Nephron progenitor cell (in vitro differentiated cells): ENCODE data around the gene TBC1D13.

Source experiments
- DNase-seq: peaks from one replicate; pipeline ENCODE4 v3.0.0; 2021
- H3K27ac Mint-ChIP-seq: 2 replicates; pipeline ENCODE4 v1.8.0; 2021; ENCODE audit warnings: mild to moderate bottlenecking, moderate library complexity, mixed read lengths
- H3K27me3 Mint-ChIP-seq: 2 replicates; pipeline ENCODE4 v1.8.0; 2021; ENCODE audit warnings: mild to moderate bottlenecking, low read depth, mixed read lengths; ENCODE audit not compliant: poor library complexity
- H3K36me3 Mint-ChIP-seq: 2 replicates; pipeline ENCODE4 v1.8.0; 2021; ENCODE audit warnings: low read depth, mixed read lengths
- H3K4me1 Mint-ChIP-seq: 2 replicates; pipeline ENCODE4 v1.8.0; 2021; ENCODE audit warnings: mixed read lengths
- H3K4me3 Mint-ChIP-seq: 2 replicates; pipeline ENCODE4 v1.8.0; 2021; ENCODE audit warnings: mild to moderate bottlenecking, moderate library complexity, mixed read lengths
- H3K9me3 Mint-ChIP-seq: 2 replicates; pipeline ENCODE4 v1.8.0; 2021; ENCODE audit warnings: mild to moderate bottlenecking, moderate library complexity, mixed read lengths
- CTCF ChIP-seq: fragments of 200-600 bp; sonication (generic); IDR thresholded peaks from 2 replicates; pipeline ENCODE4 v1.5.0; 2021; ENCODE audit warnings: antibody characterized with exemption

TBC1D13 gene

DNA sequence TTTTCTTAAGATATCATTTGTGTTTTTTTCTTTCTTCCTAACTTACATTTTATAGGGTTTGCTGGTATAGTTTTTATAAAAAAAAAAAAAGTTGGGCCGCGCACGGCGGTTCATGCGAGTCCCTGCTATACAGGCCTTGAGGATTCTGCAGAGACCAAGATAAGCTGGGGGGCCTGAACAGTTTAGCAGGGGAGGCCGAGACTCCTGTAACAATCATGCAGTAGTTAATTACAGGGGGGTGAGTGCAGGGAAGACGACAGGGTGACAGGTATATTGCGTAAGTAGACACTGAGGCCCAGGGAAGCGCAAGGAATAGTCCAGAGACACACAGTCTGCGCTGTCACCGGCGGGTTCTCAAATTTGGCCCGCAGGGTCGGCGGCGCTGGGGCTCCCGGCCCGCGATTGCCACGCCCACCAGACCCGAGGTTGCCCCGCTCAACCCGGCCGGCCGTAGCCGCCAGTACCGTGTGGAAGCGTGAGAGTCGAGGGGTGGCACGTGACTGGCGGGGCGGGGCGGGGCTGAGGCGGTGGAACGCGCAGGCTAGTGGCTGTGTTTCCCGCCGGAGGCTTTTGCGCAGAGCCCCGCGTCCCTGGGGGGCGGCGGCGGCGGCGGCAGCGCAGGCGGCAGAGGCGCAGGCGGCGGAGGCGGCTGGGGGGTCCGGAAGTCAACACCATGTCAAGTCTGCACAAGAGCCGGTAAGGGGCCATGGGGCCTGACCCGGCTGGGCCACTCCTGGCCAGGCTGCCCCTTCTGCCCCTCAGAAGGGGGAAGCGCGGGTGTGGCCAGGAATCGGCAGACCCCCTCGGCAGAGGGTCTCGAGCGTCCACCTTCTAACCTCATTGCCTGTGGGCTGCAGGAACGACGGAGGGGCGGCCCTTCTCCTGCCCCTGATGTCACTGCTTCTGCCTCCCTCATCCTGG lies at the start of gene TBC1D13:
Gene TBC1D13 (plus strand): TSS at position 573 of the 921 bp plus-strand sequence. CDS start 101 bp downstream, at position 674.
- H3K9me3 Mint-ChIP-seq = peaks cover 13% of the 10 kb centered on the region
- peak within 1 kb of the TSS; percentile 98 for H3K4me3 Mint-ChIP-seq

GRCh38 chr9:128742401-128742800 lies 44.7 kb upstream of the TBC1D13 start:
- H3K4me1 Mint-ChIP-seq = no peaks in the 10 kb centered on the region
- no peaks in the 10 kb centered on the region for H3K9me3 Mint-ChIP-seq
- peaks cover 28% of the 10 kb centered on the region for H3K36me3 Mint-ChIP-seq
- no peak overlapping the region for H3K27ac Mint-ChIP-seq
- no peak for TF ChIP-seq CTCF
- peaks cover 4% of the 10 kb centered on the region for H3K27me3 Mint-ChIP-seq
- DNase-seq = no peak
- no peak overlapping the region for H3K4me3 Mint-ChIP-seq

More for the DNA sequence above, at the start of gene TBC1D13:
- Mint-ChIP-seq H3K36me3 (peaks cover 2% of the 10 kb centered on the region), H3K4me1 (peaks cover 16% of the 10 kb centered on the region), H3K27ac (peak within 1 kb of the TSS; percentile 91), H3K27me3 (peaks cover 5% of the 10 kb centered on the region)
- no peak for TF ChIP-seq CTCF
- DNase-seq = peak; percentile 93

GRCh38 chr9:128743421-128743820 lies 43.6 kb upstream of the TBC1D13 start:
- no peak for TF ChIP-seq CTCF
- Mint-ChIP-seq H3K4me1 (no peaks in the 10 kb centered on the region), H3K9me3 (no peaks in the 10 kb centered on the region), H3K27me3 (peaks cover 4% of the 10 kb centered on the region), H3K36me3 (peaks cover 25% of the 10 kb centered on the region), H3K4me3 (no peak overlapping the region), H3K27ac (no peak overlapping the region)
- no peak for DNase-seq

DNA sequence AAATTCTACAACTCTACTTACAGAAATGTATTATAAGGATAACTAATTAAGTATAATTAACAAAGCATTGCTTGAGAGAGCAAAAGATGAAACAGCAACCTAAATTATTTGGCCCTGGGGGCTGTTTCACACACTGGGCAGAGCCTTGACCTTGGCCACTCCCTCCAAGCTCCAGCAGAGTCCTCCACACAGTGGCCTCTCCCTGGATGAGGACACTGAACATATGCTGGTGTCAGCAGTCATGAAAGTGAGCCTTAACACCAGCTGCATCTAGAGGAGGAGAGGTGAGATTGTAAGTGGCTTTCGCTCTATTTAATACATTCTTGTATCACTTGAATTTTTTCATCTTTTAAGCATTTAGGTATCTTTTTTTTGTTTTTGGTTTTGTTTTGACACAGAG lies 39.8 kb upstream of the TBC1D13 start:
- peaks cover 5% of the 10 kb centered on the region for H3K36me3 Mint-ChIP-seq
- H3K4me1 Mint-ChIP-seq = no peaks in the 10 kb centered on the region
- H3K9me3 Mint-ChIP-seq = no peaks in the 10 kb centered on the region
- H3K4me3 Mint-ChIP-seq = no peak overlapping the region
- no peak for TF ChIP-seq CTCF
- peaks cover 4% of the 10 kb centered on the region for H3K27me3 Mint-ChIP-seq
- no peak overlapping the region for H3K27ac Mint-ChIP-seq
- no peak for DNase-seq

DNA sequence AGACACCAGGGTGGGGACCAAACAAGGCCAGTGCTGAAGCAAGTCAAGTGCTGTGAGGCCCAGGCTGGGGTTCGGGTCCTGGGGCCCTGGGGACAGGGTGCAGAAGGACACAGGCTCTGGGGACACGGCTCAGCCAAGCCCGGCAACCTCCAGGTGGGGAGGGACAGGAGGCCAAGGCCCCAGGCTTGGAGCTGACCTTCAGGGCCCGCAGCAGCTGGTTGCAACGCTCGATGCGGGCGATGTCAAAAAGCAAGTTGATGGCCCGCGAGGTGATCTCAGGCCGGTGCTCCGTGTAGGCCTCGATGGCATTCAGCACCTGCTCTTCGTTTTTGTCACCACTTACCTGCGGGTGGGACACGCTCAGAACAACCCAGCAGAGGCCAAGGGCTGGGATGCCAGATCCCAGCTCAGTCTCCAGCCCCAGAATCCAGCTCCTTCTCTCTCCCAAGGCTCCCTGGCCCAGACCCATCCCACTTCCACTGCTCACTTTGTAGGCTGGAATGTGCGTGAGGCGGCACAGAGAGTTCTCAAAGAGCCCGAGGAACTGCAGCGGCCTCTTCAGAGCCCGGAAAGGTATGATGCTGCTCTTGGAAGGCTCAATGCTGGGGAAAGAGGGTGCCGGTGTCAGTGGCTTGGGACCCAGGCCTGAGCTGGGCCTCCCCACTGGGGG lies 36.0 kb upstream of the TBC1D13 start:
- Mint-ChIP-seq H3K9me3 (no peaks in the 10 kb centered on the region), H3K27me3 (no peaks in the 10 kb centered on the region), H3K27ac (no peak overlapping the region), H3K36me3 (peaks cover 5% of the 10 kb centered on the region), H3K4me3 (no peak overlapping the region), H3K4me1 (no peaks in the 10 kb centered on the region)
- TF ChIP-seq CTCF = no peak
- DNase-seq = no peak
